GM19238 (cell line): ENCODE results near the gene NCKAP1.
"Not testable (repeated sequence)": the region's sequence is repeated elsewhere in the genome, so short reads cannot be mapped to it uniquely, and the experiment has no call there.

Experiments used
- DNase-seq: peaks from one replicate; pipeline ENCODE4 v3.0.0; 2011; ENCODE audit warnings: low spot score; ENCODE audit not compliant: insufficient read length

Gene NCKAP1

DNA sequence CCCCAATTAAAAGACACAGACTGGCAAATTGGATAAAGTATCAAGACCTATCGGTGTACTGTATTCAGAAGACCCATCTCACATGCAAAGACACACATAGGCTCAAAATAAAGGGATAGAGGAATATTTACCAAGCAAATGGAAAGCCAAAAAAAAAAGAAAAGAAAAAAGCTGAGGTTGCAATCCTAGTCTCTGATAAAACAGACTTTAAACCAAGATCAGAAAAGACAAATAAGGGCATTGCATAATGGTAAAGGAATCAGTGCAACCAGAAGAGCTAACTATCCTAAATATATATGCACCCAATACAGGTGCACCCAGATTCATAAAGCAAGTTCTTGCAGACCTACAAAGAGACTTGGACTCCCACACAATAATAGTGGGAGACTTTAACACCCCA lies 161.6 kb downstream of the NCKAP1 start:
- DNase-seq = not testable (repeated sequence)

DNA sequence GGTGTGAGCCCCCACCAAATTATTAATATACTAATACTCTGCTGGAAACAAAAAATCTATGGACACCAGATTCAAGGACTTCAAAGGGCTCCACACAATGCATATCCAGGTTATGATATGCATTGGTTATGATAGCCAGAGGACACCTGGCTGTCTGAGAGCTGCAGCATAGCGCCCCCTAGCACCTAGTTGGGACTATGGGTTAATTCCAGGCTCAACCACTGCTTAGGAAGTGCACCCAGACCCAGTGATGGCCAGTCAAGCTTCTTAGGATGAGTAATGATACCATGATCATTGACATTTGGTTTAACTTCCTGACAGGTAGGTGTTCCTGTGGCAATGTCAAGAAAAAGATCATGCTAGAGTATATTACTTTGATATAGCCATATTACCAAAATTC lies 168.0 kb downstream of the NCKAP1 start:
- DNase-seq = no peak

DNA sequence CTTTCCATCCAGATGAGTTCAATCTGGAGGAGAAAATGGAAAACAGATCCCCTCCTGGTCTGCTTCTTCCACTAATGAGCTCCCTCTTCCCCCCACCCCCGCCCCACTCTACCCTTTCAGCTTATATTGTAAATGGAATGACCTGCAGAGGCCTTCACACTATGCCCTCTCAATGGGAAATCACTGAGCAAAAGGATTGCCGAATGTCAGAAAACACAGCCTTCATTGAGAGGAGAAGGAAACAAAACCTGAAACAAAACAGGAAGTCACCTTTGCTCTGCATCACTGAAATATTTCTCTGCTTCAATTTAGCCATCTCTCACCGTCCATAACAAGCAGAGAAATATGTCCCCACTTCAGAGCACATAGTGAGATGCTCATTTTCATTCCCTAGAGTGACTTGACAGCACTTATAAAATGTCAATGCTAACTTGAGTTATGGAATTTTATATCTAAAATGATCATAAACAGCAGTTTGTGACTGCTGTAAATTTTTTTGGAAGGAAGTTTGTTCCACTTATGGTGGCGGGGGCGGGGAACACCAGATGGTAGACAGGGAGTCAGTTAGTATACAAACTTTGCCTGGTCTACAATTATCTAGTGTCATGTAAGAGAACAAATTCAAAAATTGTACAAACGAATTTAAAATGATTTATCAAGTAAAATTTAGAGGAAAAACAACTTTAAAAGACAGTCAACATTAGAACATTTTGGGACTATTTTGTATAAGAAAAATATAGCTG lies 170.0 kb downstream of the NCKAP1 start:
- no peak for DNase-seq

DNA sequence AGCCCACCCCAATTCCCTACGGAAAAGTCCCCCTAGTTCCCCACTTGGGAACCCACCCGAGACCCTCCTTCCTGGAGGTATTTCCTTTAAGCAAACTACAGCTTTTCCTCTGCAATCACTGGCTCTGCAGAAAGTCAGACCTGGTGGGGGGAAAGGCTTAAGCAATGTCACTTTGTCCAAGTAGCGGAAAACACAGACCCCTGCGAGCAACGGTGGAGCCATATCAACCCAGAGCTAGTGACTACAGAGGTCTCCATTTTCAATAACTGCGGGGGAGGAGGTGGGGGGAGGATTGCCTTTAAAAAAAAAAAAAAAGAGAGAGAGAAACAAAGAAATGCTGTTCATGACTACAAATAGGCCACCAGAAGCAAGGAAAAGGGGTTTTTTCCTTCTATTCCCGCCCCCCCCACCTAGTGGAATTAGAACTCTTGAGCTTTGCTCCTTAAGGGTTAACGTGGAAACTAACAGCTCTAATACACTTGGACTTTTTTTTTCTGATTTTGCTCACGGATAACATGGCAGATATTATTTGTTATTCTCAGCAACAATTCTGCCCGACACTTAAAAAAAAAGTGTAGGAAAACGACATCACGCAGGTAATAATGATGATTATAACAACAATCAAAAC lies 170.7 kb downstream of the NCKAP1 start:
- DNase-seq = no peak

DNA sequence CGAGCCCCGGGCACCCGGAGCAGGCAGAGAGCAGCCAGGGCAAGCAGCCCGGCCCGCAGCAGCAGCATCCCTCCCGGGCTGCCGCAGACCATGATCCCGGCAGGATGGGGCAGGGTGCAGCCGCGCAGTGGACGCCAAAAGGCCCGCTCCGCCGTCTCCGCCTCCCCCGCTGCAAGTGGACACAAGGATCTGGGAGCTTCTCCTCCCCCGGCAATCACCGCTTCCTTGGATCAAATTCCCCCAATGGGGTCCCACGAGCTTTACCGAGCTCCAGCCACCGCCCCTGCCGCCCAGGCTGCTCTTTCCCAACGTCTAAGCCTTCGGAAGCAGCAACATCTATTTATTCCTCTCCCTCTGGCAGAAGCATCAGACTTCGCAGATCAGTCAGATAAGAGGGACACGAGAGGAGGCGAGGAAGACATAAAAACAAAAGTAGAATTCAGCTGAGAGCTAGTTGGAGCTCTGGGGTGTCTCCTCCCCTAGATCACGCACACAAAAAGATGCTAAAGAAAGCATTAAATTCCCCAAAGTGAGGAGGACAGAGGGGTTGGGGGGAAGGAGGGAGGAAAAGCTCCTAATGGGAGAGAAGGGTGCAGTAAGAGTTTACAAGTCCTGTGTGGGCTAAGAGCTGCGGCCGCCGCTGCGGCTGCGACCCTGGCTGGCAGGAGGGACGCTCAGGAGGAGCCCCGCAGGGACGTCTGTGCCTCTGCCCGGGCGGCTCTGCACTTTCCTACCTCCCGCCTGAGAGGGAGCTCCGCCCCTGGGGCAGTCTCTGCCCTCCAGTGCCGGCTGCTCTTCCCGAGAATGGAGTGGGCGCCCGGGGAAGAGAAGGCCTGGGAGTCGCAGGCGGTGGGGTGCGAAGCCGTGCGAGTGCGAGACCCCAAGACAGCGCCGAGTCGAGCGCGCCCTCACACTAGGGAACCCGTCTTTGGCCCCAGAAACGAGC lies 171.5 kb downstream of the NCKAP1 start, which contains the start of gene FRZB:
TSS of gene FRZB (minus strand) at position 177 of the 946 bp plus-strand sequence. CDS start at position 92, 85 bp downstream.
- DNase-seq = no peak

DNA sequence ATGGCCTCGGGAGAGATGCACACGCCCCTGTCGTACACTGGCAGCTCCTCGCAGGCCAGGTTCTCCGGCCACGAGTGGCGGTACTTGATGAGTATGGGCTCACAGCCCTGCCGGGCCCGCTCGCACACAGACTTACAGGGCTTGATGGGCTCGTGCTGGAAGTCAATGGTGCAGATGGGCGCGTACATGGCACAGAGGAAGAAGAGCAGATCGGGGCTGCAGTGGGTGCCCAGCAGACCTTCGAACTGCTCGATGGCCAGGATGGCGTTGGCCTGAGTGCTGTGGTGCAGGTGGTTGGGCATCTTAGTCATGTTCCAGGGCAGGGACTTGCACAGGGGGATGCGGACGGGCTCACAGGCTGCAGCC lies 172.2 kb downstream of the NCKAP1 start:
- no peak for DNase-seq

DNA sequence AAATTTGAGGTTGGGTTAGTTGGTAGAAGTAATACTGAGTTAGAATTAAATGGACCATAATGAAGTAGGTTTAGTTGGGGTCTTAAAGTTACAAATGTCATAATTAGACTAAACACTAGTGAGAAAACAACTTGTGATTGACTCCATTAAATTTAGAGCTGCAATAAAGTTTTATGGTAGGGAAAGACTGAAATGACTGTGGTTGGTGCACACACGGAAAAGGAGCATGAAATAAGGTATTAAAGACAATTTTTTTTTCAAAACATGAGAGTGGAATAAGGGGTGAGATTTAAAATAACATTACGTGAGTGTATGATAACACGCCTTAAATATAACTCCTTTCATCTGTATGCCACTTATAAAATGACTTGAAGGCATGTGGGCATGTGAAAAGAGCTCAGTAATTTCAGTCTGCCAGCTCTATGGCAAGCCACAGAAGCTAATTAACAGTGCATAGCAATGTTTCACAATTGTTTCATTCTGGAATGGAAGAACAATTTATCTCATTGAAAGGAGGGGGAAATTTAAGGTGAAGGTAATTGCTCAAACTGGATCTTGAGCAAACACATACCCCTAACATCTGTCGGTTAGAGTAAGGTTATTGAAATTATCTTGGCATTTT lies 173.2 kb downstream of the NCKAP1 start:
- DNase-seq = no peak

DNA sequence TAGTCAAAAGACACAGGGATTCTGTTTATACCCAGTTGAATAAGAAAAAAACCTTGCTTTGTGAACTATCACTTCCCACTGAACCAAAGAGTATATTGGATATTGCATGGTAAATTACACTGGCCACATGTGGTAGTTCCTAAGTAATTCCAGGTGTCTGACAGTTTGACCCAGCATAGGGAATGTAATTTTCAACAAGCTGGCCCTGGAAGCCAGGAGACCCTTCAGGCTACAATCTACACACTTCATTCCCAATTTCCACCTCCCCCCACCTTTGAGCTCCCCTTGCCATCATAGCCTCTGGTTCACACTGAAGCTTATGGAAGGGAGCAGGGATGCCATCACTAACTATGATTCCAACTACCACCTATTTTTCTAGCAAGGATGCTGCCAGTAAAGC lies 174.6 kb downstream of the NCKAP1 start:
- DNase-seq = no peak

DNA sequence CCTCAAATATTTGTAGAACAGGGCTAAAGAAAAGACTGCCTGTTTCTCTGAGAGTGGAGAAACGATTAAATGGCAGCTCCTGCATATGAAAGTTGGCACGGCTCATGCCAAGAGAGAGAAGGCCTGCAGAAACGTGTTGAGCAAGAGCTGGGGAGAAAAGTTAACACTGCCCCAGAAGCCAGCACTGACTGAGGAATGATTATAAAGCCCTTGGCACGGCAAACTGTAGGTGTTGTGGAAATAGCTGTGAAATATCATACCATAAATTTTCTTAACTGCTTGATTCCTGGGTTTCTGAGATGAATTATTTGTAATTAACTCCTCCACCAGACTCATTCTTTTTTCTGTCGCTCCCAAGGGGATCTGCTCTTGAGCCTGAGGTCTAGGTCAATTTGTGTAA lies 176.2 kb downstream of the NCKAP1 start:
- no peak for DNase-seq

DNA sequence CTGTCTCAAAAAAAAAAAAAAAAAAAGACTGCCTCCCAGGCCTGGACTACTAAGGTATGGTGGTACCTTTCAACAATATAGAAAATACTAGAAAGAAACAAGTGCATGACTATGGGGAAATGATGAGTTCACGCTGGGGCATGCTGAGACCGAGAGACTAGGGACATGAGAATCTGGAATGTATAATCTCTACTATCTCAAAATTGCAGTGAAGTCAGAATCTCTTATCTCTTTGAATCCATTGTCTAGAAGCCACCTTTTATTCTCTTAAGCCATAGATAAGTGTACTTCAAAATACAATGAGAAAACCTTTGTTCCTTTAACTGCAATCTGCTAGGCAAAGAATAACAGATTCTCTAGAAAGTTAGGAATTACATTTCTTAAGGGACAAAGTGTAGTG lies 177.4 kb downstream of the NCKAP1 start:
- no peak for DNase-seq
